ENCODE measurements around the gene SMARCA1. TPM values are rescaled to one million over a fixed set of nuclear protein-coding genes. Genes with fewer than 3 reads are reported as not detected.

Gene SMARCA1
- total and polyA plus RNA-seq, 2 experiments from 2014 or later, result 30.1 to 51.8 TPM

- ATAC-seq (no peak), DNase-seq (ENCODE audit: low spot score) (no peak)
- H3K36me3 ChIP-seq (ENCODE audit: insufficient read depth), result peaks cover 4% of the 10 kb centered on the region; the same call in 1 of the 2 replicates
- H3F3A ChIP-seq (replicated peaks; ENCODE audit: low read depth), result no peaks in the 10 kb centered on the region
- no peak overlapping the region for H3K27ac ChIP-seq (ENCODE audit: low read depth)
- peaks cover 2% of the 10 kb centered on the region for H3K27me3 Mint-ChIP-seq (ENCODE audit: insufficient read depth, low read depth, poor library complexity)
- H3K4me3 Mint-ChIP-seq, result no peak overlapping the region
- H3K4me2 ChIP-seq, result no peak overlapping the region
- no peaks in the 10 kb centered on the region for H3K9me3 Mint-ChIP-seq
- H4K20me1 ChIP-seq (replicated peaks; ENCODE audit: insufficient read depth), result no peaks in the 10 kb centered on the region
- H3K27ac Mint-ChIP-seq, result no peak overlapping the region
- TF ChIP-seq ZNF331 (CRISPR knock-in tag; IDR thresholded peaks at IDR 0.05; ENCODE audit: low read depth), result no peak
- TF ChIP-seq EZH2phosphoT487 (IDR thresholded peaks at IDR 0.05; ENCODE audit: unreplicated experiment), result no peak
- no peak for TF ChIP-seq CTCF (conservative IDR thresholded peaks at IDR 0.05; ENCODE audit: low read depth in 2 of 2)
- TF ChIP-seq POLR2AphosphoS5 (IDR thresholded peaks at IDR 0.05; ENCODE audit: low read depth), result no peak
- no peak for TF ChIP-seq STAT1 (IDR thresholded peaks at IDR 0.05; ENCODE audit: unreplicated experiment)
- no peak for TF ChIP-seq ZNF114 (CRISPR knock-in tag; IDR thresholded peaks at IDR 0.05)
- TF ChIP-seq NANOG (IDR thresholded peaks at IDR 0.05; ENCODE audit: borderline replicate concordance), result no peak
- TF ChIP-seq JUNB (IDR thresholded peaks at IDR 0.05; ENCODE audit: unreplicated experiment), result no peak
- TF ChIP-seq REST (IDR thresholded peaks at IDR 0.05; ENCODE audit: unreplicated experiment), result no peak
- TF ChIP-seq CREB1 (CRISPR knock-in tag; IDR thresholded peaks at IDR 0.05; ENCODE audit: low read depth), result no peak
- TF ChIP-seq ZNF462 (CRISPR knock-in tag; IDR thresholded peaks at IDR 0.05), result no peak
- TF ChIP-seq ETS1 (IDR thresholded peaks at IDR 0.05), result no peak
- no peak for TF ChIP-seq EZH2 (IDR thresholded peaks at IDR 0.05; ENCODE audit: low read depth, unreplicated experiment)
- peaks cover 14% of the 10 kb centered on the region for H3K36me3 Mint-ChIP-seq (ENCODE audit: low read depth)
- no peaks in the 10 kb centered on the region for H3K9me2 ChIP-seq (ENCODE audit: insufficient read depth)
- no peaks in the 10 kb centered on the region for H3K4me1 ChIP-seq (ENCODE audit: insufficient read depth)
- H3K4me1 Mint-ChIP-seq, result no peaks in the 10 kb centered on the region
- H2AFZ ChIP-seq, result no peak overlapping the region
- H3K27me3 ChIP-seq (ENCODE audit: insufficient read depth), result no peaks in the 10 kb centered on the region
- H3K4me3 ChIP-seq, result no peak overlapping the region
- H3K79me2 ChIP-seq (replicated peaks; ENCODE audit: insufficient read depth), result no peaks in the 10 kb centered on the region
Measured at GRCh38 chrX:129549124-129549523, 25.8 kb upstream of the SMARCA1 start.
